Fibroblast of pulmonary artery (primary cell): Measurements from ENCODE around the gene FAM171A2.

ENCODE experiments used
- DNase-seq: peaks from one replicate; pipeline ENCODE4 v3.0.0-alpha.2; 2010; ENCODE audit warnings: low read depth
- H3K4me3 ChIP-seq: replicated peaks from 2 replicates; pipeline ENCODE4 v1.5.1; 2011; ENCODE audit warnings: low read depth, mild to moderate bottlenecking, control low read depth, low read length, moderate library complexity
- TF ChIP-seq, protein P1 (sequence below): IDR thresholded peaks from 2 replicates; pipeline ENCODE4 v1.5.1; 2011; ENCODE audit warnings: mild to moderate bottlenecking, control low read depth, low read length, inconsistent platforms; ENCODE audit errors: missing control alignments

FAM171A2 gene

DNA sequence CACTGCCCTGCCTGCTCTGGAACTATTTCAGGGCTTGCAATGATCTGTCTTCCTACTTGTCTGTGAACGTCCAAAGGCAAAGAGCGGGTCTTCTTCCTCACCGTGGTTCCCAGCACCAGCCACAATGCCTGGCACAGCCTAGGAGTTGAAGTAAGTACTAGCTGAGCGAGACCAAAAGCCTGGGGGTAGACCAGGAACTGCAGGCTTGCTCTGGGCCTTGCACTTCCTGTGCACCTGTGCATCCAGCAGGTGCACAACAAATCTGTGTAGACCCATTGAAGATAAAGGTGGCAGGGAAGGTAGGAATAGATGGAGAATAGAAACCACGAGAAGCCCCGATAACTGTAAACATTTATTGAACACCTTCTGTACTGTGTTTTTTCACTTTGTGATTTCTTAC lies 4.6 kb downstream of the FAM171A2 start:
- TF ChIP-seq, protein P1, sequence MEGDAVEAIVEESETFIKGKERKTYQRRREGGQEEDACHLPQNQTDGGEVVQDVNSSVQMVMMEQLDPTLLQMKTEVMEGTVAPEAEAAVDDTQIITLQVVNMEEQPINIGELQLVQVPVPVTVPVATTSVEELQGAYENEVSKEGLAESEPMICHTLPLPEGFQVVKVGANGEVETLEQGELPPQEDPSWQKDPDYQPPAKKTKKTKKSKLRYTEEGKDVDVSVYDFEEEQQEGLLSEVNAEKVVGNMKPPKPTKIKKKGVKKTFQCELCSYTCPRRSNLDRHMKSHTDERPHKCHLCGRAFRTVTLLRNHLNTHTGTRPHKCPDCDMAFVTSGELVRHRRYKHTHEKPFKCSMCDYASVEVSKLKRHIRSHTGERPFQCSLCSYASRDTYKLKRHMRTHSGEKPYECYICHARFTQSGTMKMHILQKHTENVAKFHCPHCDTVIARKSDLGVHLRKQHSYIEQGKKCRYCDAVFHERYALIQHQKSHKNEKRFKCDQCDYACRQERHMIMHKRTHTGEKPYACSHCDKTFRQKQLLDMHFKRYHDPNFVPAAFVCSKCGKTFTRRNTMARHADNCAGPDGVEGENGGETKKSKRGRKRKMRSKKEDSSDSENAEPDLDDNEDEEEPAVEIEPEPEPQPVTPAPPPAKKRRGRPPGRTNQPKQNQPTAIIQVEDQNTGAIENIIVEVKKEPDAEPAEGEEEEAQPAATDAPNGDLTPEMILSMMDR: no peak
- H3K4me3 ChIP-seq: no peak overlapping the region
- no peak for DNase-seq

DNA sequence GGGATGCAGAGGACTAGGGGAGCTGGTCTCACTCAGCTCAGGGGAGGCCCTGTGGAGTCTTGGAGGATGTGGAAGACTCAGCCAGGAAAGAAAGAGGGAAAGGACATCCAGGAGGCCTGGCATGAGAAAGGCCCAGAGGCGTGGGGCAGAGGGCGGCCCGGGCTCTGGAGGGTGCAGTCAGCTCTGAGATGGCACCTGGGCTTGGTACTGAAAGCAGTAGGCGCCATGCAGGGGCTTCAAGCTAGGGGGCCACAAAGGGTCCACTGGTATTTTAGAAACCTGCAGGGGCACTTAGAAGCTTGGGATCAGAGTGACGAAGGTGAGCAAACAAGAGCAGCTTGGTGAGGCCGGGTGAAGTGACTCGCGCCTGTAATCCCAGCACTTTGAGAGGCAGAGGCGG lies 5.6 kb downstream of the FAM171A2 start:
- H3K4me3 ChIP-seq: no peak overlapping the region
- TF ChIP-seq, protein P1: no peak
- DNase-seq: no peak

DNA sequence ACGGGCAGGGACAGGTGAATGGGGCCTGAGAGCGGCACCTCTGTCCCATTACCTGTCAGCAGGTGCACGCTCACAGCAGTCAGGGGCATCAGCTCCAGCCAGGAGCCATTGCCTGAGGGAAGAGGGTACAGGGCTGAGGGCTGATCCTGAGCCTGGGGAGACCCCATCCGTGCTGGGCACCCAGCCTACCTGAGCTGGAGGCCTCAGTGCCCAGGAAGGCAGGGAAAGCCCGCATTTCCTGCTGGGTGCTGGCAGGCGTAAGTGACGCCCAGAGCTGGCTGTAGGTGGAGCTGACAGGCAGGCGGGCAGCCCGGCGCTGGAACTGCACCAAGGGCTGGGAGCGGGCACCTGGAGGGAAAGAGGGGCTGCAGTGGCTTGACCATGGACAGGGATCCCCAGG lies 7.4 kb downstream of the FAM171A2 start:
- H3K4me3 ChIP-seq: no peak overlapping the region
- TF ChIP-seq, protein P1: no peak
- no peak for DNase-seq

DNA sequence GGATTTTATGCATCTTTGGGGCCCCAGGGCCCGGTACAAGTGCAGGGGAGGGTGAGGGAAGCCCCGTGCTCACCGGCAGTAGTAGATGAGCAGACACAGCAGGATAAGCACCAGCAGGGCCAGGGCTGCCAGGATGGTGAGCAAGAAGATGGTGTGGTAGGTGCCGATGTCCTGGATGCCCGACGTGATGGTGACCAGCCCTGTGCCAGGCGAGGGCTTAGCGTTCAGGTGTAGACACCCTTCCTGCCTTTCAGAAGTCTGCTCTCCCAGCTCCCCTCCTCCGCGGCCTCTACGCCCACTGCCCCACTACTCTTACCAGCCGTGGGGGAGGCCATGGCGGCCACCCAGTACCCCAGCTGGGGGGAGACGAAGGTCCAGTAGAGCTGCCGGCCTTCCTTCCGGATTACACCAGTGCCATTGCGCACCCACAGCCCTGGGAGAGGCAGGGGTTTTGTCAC lies 8.0 kb downstream of the FAM171A2 start:
- H3K4me3 ChIP-seq: no peak overlapping the region
- TF ChIP-seq, protein P1: no peak
- no peak for DNase-seq

DNA sequence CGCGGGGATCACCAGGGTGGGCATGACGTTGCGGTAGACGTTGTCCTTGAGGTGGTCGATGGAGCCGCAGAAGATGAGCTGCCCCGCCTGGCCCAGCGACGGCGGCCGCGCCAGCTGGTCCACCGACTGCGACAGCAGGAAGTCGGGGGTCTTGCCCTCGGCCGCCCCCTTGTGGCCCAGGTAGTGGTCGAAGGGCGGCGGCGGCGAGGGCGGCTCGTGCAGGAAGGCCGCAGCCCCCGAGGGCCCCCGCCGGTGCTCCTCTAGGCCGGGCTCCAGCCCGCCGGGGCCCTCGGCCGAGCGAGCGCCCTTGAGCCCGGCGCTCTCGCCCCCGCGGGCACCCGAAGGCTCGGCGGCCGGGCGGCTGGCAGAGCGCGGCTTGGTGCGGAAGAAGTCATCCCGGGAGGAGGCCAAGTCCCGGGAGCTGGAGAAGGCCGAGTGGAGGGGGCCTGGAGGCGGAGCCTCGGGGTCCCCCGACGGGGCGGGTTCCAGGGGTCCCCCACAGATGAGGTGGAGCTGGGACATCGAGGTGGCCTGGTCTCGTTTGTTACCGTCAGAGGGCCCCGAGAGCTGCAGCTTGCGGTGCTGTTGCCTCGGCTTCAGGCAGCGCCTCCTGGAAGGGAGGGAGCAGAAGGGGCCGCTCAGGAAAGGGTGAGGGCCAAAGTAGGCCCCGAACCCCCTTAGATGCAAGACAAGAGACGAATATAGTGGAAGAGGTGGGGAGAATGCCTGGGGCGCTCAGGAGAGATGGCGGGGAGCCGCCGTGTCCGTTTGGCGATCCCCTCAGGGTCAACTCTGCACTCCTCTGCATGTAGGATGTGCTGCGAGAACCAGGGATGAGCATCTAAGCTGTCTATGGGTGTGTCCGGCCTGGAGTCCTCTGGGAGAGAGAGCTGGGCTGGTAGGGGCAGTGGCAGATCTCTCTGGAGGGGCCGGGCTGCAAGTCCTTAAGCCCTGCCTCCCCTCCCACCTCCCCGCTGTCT lies 8.8 kb downstream of the FAM171A2 start:
- TF ChIP-seq, protein P1: no peak
- no peak for DNase-seq
- H3K4me3 ChIP-seq: no peak overlapping the region

DNA sequence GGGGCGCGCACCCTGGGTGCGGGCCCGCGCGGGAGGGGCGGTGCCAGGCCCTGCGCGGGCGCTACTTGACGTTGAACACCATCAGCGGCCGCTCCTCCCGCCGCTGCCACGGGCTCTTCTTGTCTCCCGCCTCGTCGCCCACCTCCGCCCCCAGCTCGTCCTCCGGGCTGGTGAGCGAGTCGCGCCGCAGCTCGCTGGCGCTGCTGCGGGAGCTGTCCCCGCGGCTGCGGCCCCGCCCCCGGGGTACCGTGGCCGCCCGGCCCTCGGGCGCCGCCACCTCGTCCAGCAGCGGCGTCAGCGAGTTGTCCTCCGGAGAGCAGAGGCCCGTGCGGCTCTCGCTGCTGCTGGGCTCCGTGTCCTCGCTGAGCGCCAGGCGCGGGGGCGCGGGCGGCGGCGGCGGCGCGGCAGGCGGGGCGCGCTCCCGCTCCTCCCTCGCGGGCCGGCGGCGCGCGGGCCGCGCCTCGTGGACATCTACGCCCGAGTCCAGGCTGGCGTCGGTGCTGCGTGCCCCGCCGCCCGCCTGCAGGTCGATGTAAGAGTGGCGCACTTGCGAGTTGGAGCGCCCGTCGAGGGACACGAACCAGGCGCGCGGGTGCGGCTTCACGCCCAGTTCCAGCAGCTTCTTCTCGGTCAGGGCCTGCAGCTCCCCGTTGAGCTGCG lies 9.9 kb downstream of the FAM171A2 start:
- no peak overlapping the region for H3K4me3 ChIP-seq
- DNase-seq: no peak
- TF ChIP-seq, protein P1: no peak
